Activated B cell treated with CpG ODN at 0.5 μM for 24 hours (primary cell): ENCODE results near the gene OR1E2. TPM values are rescaled to one million over a fixed set of nuclear protein-coding genes. Genes with fewer than 3 reads are reported as not detected.
A peak's percentile ranks its signal among the peaks of the same experiment; 100 is the strongest.

Experiments
- ATAC-seq: fragments of 200-7000 bp; cut with Tn5 transposase; one replicate; pipeline ENCODE4 v1.10.0; 2021; ENCODE audit warnings: low read depth, mild to moderate bottlenecking, moderate library complexity
- CTCF ChIA-PET: fragments of 350-600 bp; sonication (Branson Sonifier 250); formaldehyde crosslinking; loops from one replicate; lab custom pipeline; 2021; ENCODE audit warnings: antibody characterized with exemption; lab: Charles Lee
- POLR2A ChIA-PET: fragments of 350-600 bp; sonication (Branson Sonifier 250); formaldehyde crosslinking; loops from one replicate; lab custom pipeline; 2021; ENCODE audit warnings: antibody characterized with exemption; lab: Charles Lee
- DNase-seq: peaks from one replicate; pipeline ENCODE4 v3.0.0; 2022
- H3K27ac Mint-ChIP-seq: one replicate; pipeline ENCODE4 v1.8.0; 2020; ENCODE audit warnings: mixed read lengths
- H3K27me3 Mint-ChIP-seq: one replicate; pipeline ENCODE4 v1.8.0; 2021; ENCODE audit warnings: mixed read lengths
- H3K36me3 Mint-ChIP-seq: one replicate; pipeline ENCODE4 v1.8.0; 2021; ENCODE audit warnings: low read depth, mixed read lengths
- H3K4me1 Mint-ChIP-seq: one replicate; pipeline ENCODE4 v1.8.0; 2021; ENCODE audit warnings: mixed read lengths
- H3K4me3 Mint-ChIP-seq: one replicate; pipeline ENCODE4 v1.8.0; 2020; ENCODE audit warnings: mild to moderate bottlenecking, mixed read lengths
- H3K9me3 Mint-ChIP-seq: one replicate; pipeline ENCODE4 v1.8.0; 2020; ENCODE audit warnings: mixed read lengths
- CTCF ChIP-seq: fragments of 200-600 bp; IDR thresholded peaks from one replicate; pipeline ENCODE4 v1.8.0; 2022; ENCODE audit warnings: antibody characterized with exemption, mild to moderate bottlenecking
- intact Hi-C: fragments of 100-400 bp; cut with micrococcal nuclease; formaldehyde crosslinking; loops from one replicate; pipeline ENCODE4 v1.15.1; 2024
- total RNA-seq: library from RNA; stranded (reverse); gene quantifications from 2 replicates; pipeline ENCODE4 v1.2.3, GENCODE V29; 2022

Gene OR1E2
- not detected in 2 replicates for total RNA-seq

GRCh38 chr17:3433741-3434140 lies at the start of gene OR1E2:
OR1E2 (minus strand) TSS chr17:3433841; CDS start chr17:3433841, 0 bp downstream.
- intact Hi-C loops = no loop called here
- H3K27ac Mint-ChIP-seq = no peak within 1 kb of the TSS
- H3K4me3 Mint-ChIP-seq = no peak within 1 kb of the TSS
- no peak for TF ChIP-seq CTCF
- H3K9me3 Mint-ChIP-seq = peaks cover 7% of the 10 kb centered on the region
- DNase-seq (no peak), ATAC-seq (no peak)
- H3K36me3 Mint-ChIP-seq = no peaks in the 10 kb centered on the region
- peaks cover 15% of the 10 kb centered on the region for H3K27me3 Mint-ChIP-seq
- no peaks in the 10 kb centered on the region for H3K4me1 Mint-ChIP-seq
- CTCF ChIA-PET = no interaction called here
- POLR2A ChIA-PET = no interaction called here

- ChIA-PET CTCF (no interaction called here), POLR2A (no interaction called here)
- no peaks in the 10 kb centered on the region for H3K4me1 Mint-ChIP-seq
Measured at GRCh38 chr17:3482852-3483251, 49.2 kb upstream of the OR1E2 start.

GRCh38 chr17:3479988-3480387 lies 46.3 kb upstream of the OR1E2 start:
- ChIA-PET POLR2A (no interaction called here), CTCF (no interaction called here)
- no peak overlapping the region for H3K27ac Mint-ChIP-seq
- DNase-seq = no peak
- H3K4me1 Mint-ChIP-seq = peaks cover 2% of the 10 kb centered on the region
- no peak for TF ChIP-seq CTCF
- H3K27me3 Mint-ChIP-seq = peaks cover 20% of the 10 kb centered on the region
- intact Hi-C loops = no loop called here
- no peak for ATAC-seq
- no peaks in the 10 kb centered on the region for H3K9me3 Mint-ChIP-seq
- H3K36me3 Mint-ChIP-seq = no peaks in the 10 kb centered on the region
- no peak overlapping the region for H3K4me3 Mint-ChIP-seq

More at GRCh38 chr17:3482852-3483251, 49.2 kb upstream of the OR1E2 start:
- H3K36me3 Mint-ChIP-seq = no peaks in the 10 kb centered on the region
- no peak for ATAC-seq
- peaks cover 27% of the 10 kb centered on the region for H3K27me3 Mint-ChIP-seq
- H3K4me3 Mint-ChIP-seq = no peak overlapping the region
- intact Hi-C loops = no loop called here
- no peak overlapping the region for H3K27ac Mint-ChIP-seq
- no peak for TF ChIP-seq CTCF
- H3K9me3 Mint-ChIP-seq = no peaks in the 10 kb centered on the region
- no peak for DNase-seq

- H3K9me3 Mint-ChIP-seq = no peaks in the 10 kb centered on the region
Measured at GRCh38 chr17:3475812-3476610, 42.4 kb upstream of the OR1E2 start, which contains the start of gene ASPA. ASPA (plus strand) TSS chr17:3475997; CDS start chr17:3476160, 163 bp downstream.

More at GRCh38 chr17:3475812-3476610, 42.4 kb upstream of the OR1E2 start, which contains the start of gene ASPA:
- ChIA-PET POLR2A (no interaction called here), CTCF (no interaction called here)
- H3K4me1 Mint-ChIP-seq = peaks cover 2% of the 10 kb centered on the region
- DNase-seq (no peak), ATAC-seq (no peak)
- no peaks in the 10 kb centered on the region for H3K36me3 Mint-ChIP-seq
- peak within 1 kb of the TSS; percentile 45 for H3K4me3 Mint-ChIP-seq
- H3K27ac Mint-ChIP-seq = no peak within 1 kb of the TSS
- no peak for TF ChIP-seq CTCF
- intact Hi-C loops = no loop called here
- peaks cover 11% of the 10 kb centered on the region for H3K27me3 Mint-ChIP-seq
